Activated T-cell treated with anti-CD3 and anti-CD28 coated beads, Interleukin-2, amount 50 U/mL, for 24 hours (primary cell): ENCODE data around the gene GPX1.
"Not testable (repeated sequence)": the region's sequence is repeated elsewhere in the genome, so short reads cannot be mapped to it uniquely, and the experiment has no call there.

Experiments
- DNase-seq: peaks from one replicate; pipeline ENCODE4 v3.0.0-alpha.2; 2020
- H3K27ac Mint-ChIP-seq: 2 replicates; pipeline ENCODE4 v1.8.0; 2020; ENCODE audit warnings: mild to moderate bottlenecking, mixed read lengths
- H3K27me3 Mint-ChIP-seq: 2 replicates; pipeline ENCODE4 v1.8.0; 2020; ENCODE audit warnings: mixed read lengths
- H3K36me3 Mint-ChIP-seq: 2 replicates; pipeline ENCODE4 v1.8.0; 2020; ENCODE audit warnings: low read depth, mixed read lengths
- H3K4me1 Mint-ChIP-seq: 2 replicates; pipeline ENCODE4 v1.8.0; 2020; ENCODE audit warnings: low read depth, mixed read lengths
- H3K4me3 Mint-ChIP-seq: 2 replicates; pipeline ENCODE4 v1.8.0; 2020; ENCODE audit warnings: mild to moderate bottlenecking, moderate library complexity, mixed read lengths
- H3K9me3 Mint-ChIP-seq: 2 replicates; pipeline ENCODE4 v1.8.0; 2020; ENCODE audit warnings: mixed read lengths

Gene GPX1

GRCh38 chr3:49358217-49358883 lies at the start of gene GPX1:
Gene GPX1 (minus strand): TSS chr3:49358353. CDS start chr3:49358278, 75 bp downstream.
- Mint-ChIP-seq H3K36me3 (peaks cover 85% of the 10 kb centered on the region), H3K9me3 (no peaks in the 10 kb centered on the region), H3K4me1 (peaks cover 38% of the 10 kb centered on the region), H3K27me3 (no peaks in the 10 kb centered on the region), H3K4me3 (peak within 1 kb of the TSS; percentile 86), H3K27ac (peak within 1 kb of the TSS; percentile 95)
- DNase-seq = peak; percentile 90

- Mint-ChIP-seq H3K4me3 (peak overlapping the region; percentile 28), H3K27ac (peak overlapping the region; percentile 91), H3K27me3 (no peaks in the 10 kb centered on the region), H3K4me1 (peaks cover 56% of the 10 kb centered on the region), H3K9me3 (no peaks in the 10 kb centered on the region), H3K36me3 (peaks cover 69% of the 10 kb centered on the region)
- DNase-seq = no peak
Measured at GRCh38 chr3:49406571-49407565, 48.7 kb upstream of the GPX1 start.

- not testable (repeated sequence) for H3K27me3 Mint-ChIP-seq, H3K4me3 Mint-ChIP-seq, DNase-seq, H3K9me3 Mint-ChIP-seq
- Mint-ChIP-seq H3K27ac (peak overlapping the region; percentile 91), H3K36me3 (peaks cover 72% of the 10 kb centered on the region), H3K4me1 (peaks cover 66% of the 10 kb centered on the region)
Measured at GRCh38 chr3:49405570-49405969, 47.4 kb upstream of the GPX1 start.

- no peak overlapping the region for H3K4me3 Mint-ChIP-seq
- H3K27ac Mint-ChIP-seq = peak overlapping the region; percentile 40
- peaks cover 72% of the 10 kb centered on the region for H3K36me3 Mint-ChIP-seq
- H3K27me3 Mint-ChIP-seq = no peaks in the 10 kb centered on the region
- H3K4me1 Mint-ChIP-seq = peaks cover 67% of the 10 kb centered on the region
- H3K9me3 Mint-ChIP-seq = no peaks in the 10 kb centered on the region
- no peak for DNase-seq
Measured at GRCh38 chr3:49403891-49404290, 45.7 kb upstream of the GPX1 start.

- peak overlapping the region; percentile 81 for H3K27ac Mint-ChIP-seq
- no peak for DNase-seq
Measured at GRCh38 chr3:49401766-49402165, 43.6 kb upstream of the GPX1 start.

GRCh38 chr3:49399461-49399860 lies 41.3 kb upstream of the GPX1 start:
- peaks cover 66% of the 10 kb centered on the region for H3K4me1 Mint-ChIP-seq
- no peaks in the 10 kb centered on the region for H3K27me3 Mint-ChIP-seq
- no peak overlapping the region for H3K4me3 Mint-ChIP-seq
- no peak for DNase-seq
- no peaks in the 10 kb centered on the region for H3K9me3 Mint-ChIP-seq
- H3K36me3 Mint-ChIP-seq = peaks cover 83% of the 10 kb centered on the region
- H3K27ac Mint-ChIP-seq = peak overlapping the region; percentile 86

More at GRCh38 chr3:49401766-49402165, 43.6 kb upstream of the GPX1 start:
- peaks cover 78% of the 10 kb centered on the region for H3K36me3 Mint-ChIP-seq
- H3K4me1 Mint-ChIP-seq = peaks cover 65% of the 10 kb centered on the region
- H3K27me3 Mint-ChIP-seq = no peaks in the 10 kb centered on the region
- no peaks in the 10 kb centered on the region for H3K9me3 Mint-ChIP-seq
- no peak overlapping the region for H3K4me3 Mint-ChIP-seq

GRCh38 chr3:49397470-49397869 lies 39.3 kb upstream of the GPX1 start:
- Mint-ChIP-seq H3K9me3 (no peaks in the 10 kb centered on the region), H3K4me3 (no peak overlapping the region), H3K36me3 (peaks cover 80% of the 10 kb centered on the region), H3K27me3 (no peaks in the 10 kb centered on the region), H3K27ac (peak overlapping the region; percentile 8), H3K4me1 (peaks cover 73% of the 10 kb centered on the region)
- no peak for DNase-seq

GRCh38 chr3:49391310-49391709 lies 33.2 kb upstream of the GPX1 start:
- H3K27ac Mint-ChIP-seq, H3K27me3 Mint-ChIP-seq, DNase-seq, H3K4me3 Mint-ChIP-seq, H3K9me3 Mint-ChIP-seq: not testable (repeated sequence)
- Mint-ChIP-seq H3K4me1 (peaks cover 65% of the 10 kb centered on the region), H3K36me3 (peaks cover 74% of the 10 kb centered on the region)

- H3K4me1 Mint-ChIP-seq = peaks cover 62% of the 10 kb centered on the region
- no peak for DNase-seq
- peaks cover 64% of the 10 kb centered on the region for H3K36me3 Mint-ChIP-seq
- H3K9me3 Mint-ChIP-seq = no peaks in the 10 kb centered on the region
- no peak overlapping the region for H3K27ac Mint-ChIP-seq
- H3K4me3 Mint-ChIP-seq = no peak overlapping the region
- H3K27me3 Mint-ChIP-seq = no peaks in the 10 kb centered on the region
Measured at GRCh38 chr3:49389297-49389696, 31.1 kb upstream of the GPX1 start.

GRCh38 chr3:49388289-49388820 lies 30.2 kb upstream of the GPX1 start:
- no peaks in the 10 kb centered on the region for H3K27me3 Mint-ChIP-seq
- H3K36me3 Mint-ChIP-seq = peaks cover 64% of the 10 kb centered on the region
- no peak overlapping the region for H3K4me3 Mint-ChIP-seq
- H3K4me1 Mint-ChIP-seq = peaks cover 66% of the 10 kb centered on the region
- DNase-seq = no peak
- peak overlapping the region; percentile 63 for H3K27ac Mint-ChIP-seq
- no peaks in the 10 kb centered on the region for H3K9me3 Mint-ChIP-seq

- no peaks in the 10 kb centered on the region for H3K27me3 Mint-ChIP-seq
- no peaks in the 10 kb centered on the region for H3K9me3 Mint-ChIP-seq
- H3K4me1 Mint-ChIP-seq = peaks cover 65% of the 10 kb centered on the region
- no peak overlapping the region for H3K4me3 Mint-ChIP-seq
- no peak for DNase-seq
- peaks cover 59% of the 10 kb centered on the region for H3K36me3 Mint-ChIP-seq
- H3K27ac Mint-ChIP-seq = peak overlapping the region; percentile 63
Measured at GRCh38 chr3:49387721-49388120, 29.6 kb upstream of the GPX1 start.

- Mint-ChIP-seq H3K4me3 (no peak overlapping the region), H3K4me1 (peaks cover 67% of the 10 kb centered on the region), H3K27ac (peak overlapping the region; percentile 78), H3K9me3 (no peaks in the 10 kb centered on the region), H3K36me3 (peaks cover 51% of the 10 kb centered on the region), H3K27me3 (no peaks in the 10 kb centered on the region)
- no peak for DNase-seq
Measured at GRCh38 chr3:49386056-49386756, 28.1 kb upstream of the GPX1 start.

- Mint-ChIP-seq H3K27ac (peak overlapping the region; percentile 76), H3K27me3 (no peaks in the 10 kb centered on the region), H3K4me1 (peaks cover 68% of the 10 kb centered on the region), H3K36me3 (peaks cover 50% of the 10 kb centered on the region), H3K9me3 (no peaks in the 10 kb centered on the region), H3K4me3 (no peak overlapping the region)
- no peak for DNase-seq
Measured at GRCh38 chr3:49385617-49386016, 27.5 kb upstream of the GPX1 start.

- peak overlapping the region; percentile 64 for H3K27ac Mint-ChIP-seq
- H3K4me3 Mint-ChIP-seq = no peak overlapping the region
- DNase-seq = no peak
- H3K4me1 Mint-ChIP-seq = peaks cover 67% of the 10 kb centered on the region
- H3K9me3 Mint-ChIP-seq = peaks cover 2% of the 10 kb centered on the region
- no peaks in the 10 kb centered on the region for H3K27me3 Mint-ChIP-seq
- H3K36me3 Mint-ChIP-seq = peaks cover 40% of the 10 kb centered on the region
Measured at GRCh38 chr3:49383387-49383786, 25.2 kb upstream of the GPX1 start.
